Parathyroid adenoma (tissue), 2 donors: ENCODE results near the gene PTX3.

Source experiments
- H2AFZ ChIP-seq: fragments of 300-600 bp; sonication (generic); one replicate; pipeline ENCODE4 v1.7.0; 2017; ENCODE audit warnings: antibody characterized with exemption, mild to moderate bottlenecking
- H3K27ac ChIP-seq: fragments of 300-600 bp; sonication (generic); one replicate; pipeline ENCODE4 v1.7.0; 2017
- H3K27me3 ChIP-seq: fragments of 300-600 bp; sonication (generic); one replicate; pipeline ENCODE4 v1.7.0; 2017; ENCODE audit warnings: low read length; ENCODE audit not compliant: control insufficient read depth, insufficient read depth
- H3K36me3 ChIP-seq: fragments of 300-600 bp; sonication (generic); one replicate; pipeline ENCODE4 v1.7.0; 2017; ENCODE audit warnings: low read length; ENCODE audit not compliant: control insufficient read depth, insufficient read depth
- H3K4me1 ChIP-seq: fragments of 300-600 bp; sonication (generic); one replicate; pipeline ENCODE4 v1.7.0; 2017; ENCODE audit warnings: control low read depth
- H3K4me2 ChIP-seq: fragments of 300-600 bp; sonication (generic); one replicate; pipeline ENCODE4 v1.7.0; 2017; ENCODE audit warnings: low read length
- H3K4me3 ChIP-seq: fragments of 300-600 bp; sonication (generic); one replicate; pipeline ENCODE4 v1.7.0; 2017; ENCODE audit warnings: low read depth, low read length
- H3K79me2 ChIP-seq: fragments of 300-600 bp; sonication (generic); one replicate; pipeline ENCODE4 v1.7.0; 2017; ENCODE audit warnings: control low read depth
- H3K9ac ChIP-seq: fragments of 300-600 bp; sonication (generic); one replicate; pipeline ENCODE4 v1.7.0; 2017; ENCODE audit warnings: mild to moderate bottlenecking
- H3K9me3 ChIP-seq: fragments of 300-600 bp; sonication (generic); one replicate; pipeline ENCODE4 v1.7.0; 2017; ENCODE audit warnings: low read length; ENCODE audit not compliant: control insufficient read depth
- CTCF ChIP-seq: fragments of 300-600 bp; sonication (generic); IDR thresholded peaks from one replicate; pipeline ENCODE4 v1.7.0; 2017; ENCODE audit warnings: antibody characterized with exemption, mild to moderate bottlenecking
- donor health status: primary hyperparathyroidism.

Gene PTX3

GRCh38 chr3:157464321-157464720 is 27.7 kb downstream of the PTX3 start:
- H3K4me2 ChIP-seq, result no peak overlapping the region
- H3K4me3 ChIP-seq, result no peak overlapping the region
- H3K27ac ChIP-seq, result no peak overlapping the region
- H2AFZ ChIP-seq, result no peak overlapping the region
- H3K9me3 ChIP-seq, result no peaks in the 10 kb centered on the region
- no peaks in the 10 kb centered on the region for H3K79me2 ChIP-seq
- no peaks in the 10 kb centered on the region for H3K27me3 ChIP-seq
- no peaks in the 10 kb centered on the region for H3K4me1 ChIP-seq
- no peak overlapping the region for H3K9ac ChIP-seq
- H3K36me3 ChIP-seq, result no peaks in the 10 kb centered on the region
- no peak for TF ChIP-seq CTCF

GRCh38 chr3:157465741-157466140 is 29.1 kb downstream of the PTX3 start:
- no peak overlapping the region for H3K4me2 ChIP-seq
- no peaks in the 10 kb centered on the region for H3K4me1 ChIP-seq
- no peaks in the 10 kb centered on the region for H3K9me3 ChIP-seq
- H3K9ac ChIP-seq, result no peak overlapping the region
- H3K79me2 ChIP-seq, result no peaks in the 10 kb centered on the region
- no peak for TF ChIP-seq CTCF
- no peaks in the 10 kb centered on the region for H3K27me3 ChIP-seq
- no peak overlapping the region for H3K4me3 ChIP-seq
- H3K36me3 ChIP-seq, result no peaks in the 10 kb centered on the region
- no peak overlapping the region for H3K27ac ChIP-seq
- H2AFZ ChIP-seq, result no peak overlapping the region

DNA sequence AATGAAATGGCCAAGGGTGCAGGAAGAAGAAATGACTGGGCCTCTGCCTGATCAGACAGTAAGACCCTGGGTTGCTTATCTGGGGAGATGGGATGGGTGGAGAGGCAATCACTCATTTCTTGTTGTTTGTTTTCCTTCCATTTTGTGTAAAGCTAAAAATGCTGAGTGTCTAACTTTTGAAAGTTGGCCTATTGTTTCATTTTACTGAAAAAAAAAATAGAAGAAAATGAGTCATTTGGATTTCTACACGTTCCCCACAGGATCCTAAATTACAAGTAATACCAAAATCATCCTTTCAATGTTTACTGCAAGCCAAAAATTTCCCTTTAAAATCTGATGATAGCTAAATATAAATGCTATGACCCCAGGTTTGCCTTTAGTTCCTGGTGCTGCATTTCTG is 30.6 kb downstream of the PTX3 start:
- no peak overlapping the region for H3K9ac ChIP-seq
- H3K27ac ChIP-seq, result no peak overlapping the region
- no peaks in the 10 kb centered on the region for H3K9me3 ChIP-seq
- no peak overlapping the region for H3K4me3 ChIP-seq
- no peaks in the 10 kb centered on the region for H3K4me1 ChIP-seq
- no peaks in the 10 kb centered on the region for H3K27me3 ChIP-seq
- H2AFZ ChIP-seq, result no peak overlapping the region
- TF ChIP-seq CTCF, result no peak
- H3K36me3 ChIP-seq, result no peaks in the 10 kb centered on the region
- no peak overlapping the region for H3K4me2 ChIP-seq
- no peaks in the 10 kb centered on the region for H3K79me2 ChIP-seq

DNA sequence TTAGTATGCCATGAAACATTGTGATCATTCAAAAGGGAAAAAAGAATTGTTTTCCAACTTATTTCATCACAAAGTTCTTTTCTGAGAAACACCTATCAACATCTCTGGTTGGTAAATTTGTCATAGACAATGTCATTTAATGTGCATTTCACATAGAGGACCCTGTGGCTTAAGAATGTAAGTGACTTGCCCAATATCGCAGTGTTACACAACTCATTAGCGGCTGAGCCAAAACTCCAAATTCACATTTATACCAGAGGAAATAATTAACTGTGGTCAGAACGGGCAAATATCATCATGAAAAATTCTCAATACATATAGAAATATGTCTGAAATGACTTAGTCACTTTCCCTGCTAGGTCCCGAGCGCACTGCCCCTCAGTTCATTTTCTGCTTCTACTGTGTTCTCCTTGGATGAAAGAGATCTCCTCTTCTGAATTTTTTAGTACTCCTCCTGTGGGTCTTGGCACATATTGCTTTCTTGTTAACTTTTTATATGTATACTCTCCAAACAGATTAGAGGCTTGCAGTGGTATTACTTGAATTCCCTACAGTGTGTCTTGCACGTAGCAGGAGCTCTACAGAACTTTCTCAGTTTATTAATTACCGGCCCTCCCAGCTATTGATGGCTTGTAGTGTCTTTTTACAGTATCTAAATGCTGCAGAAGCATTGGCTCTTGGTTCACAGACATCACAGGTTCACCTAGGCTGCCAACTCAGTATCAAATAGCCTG is 33.1 kb downstream of the PTX3 start:
- H3K79me2 ChIP-seq, result no peaks in the 10 kb centered on the region
- H3K36me3 ChIP-seq, result no peaks in the 10 kb centered on the region
- H2AFZ ChIP-seq, result no peak overlapping the region
- H3K4me3 ChIP-seq, result no peak overlapping the region
- no peaks in the 10 kb centered on the region for H3K27me3 ChIP-seq
- no peaks in the 10 kb centered on the region for H3K9me3 ChIP-seq
- no peak overlapping the region for H3K4me2 ChIP-seq
- TF ChIP-seq CTCF, result no peak
- no peak overlapping the region for H3K9ac ChIP-seq
- H3K4me1 ChIP-seq, result no peaks in the 10 kb centered on the region
- no peak overlapping the region for H3K27ac ChIP-seq

- H3K36me3 ChIP-seq, result no peaks in the 10 kb centered on the region
- no peak overlapping the region for H3K27ac ChIP-seq
- no peaks in the 10 kb centered on the region for H3K4me1 ChIP-seq
- no peaks in the 10 kb centered on the region for H3K79me2 ChIP-seq
- H3K4me2 ChIP-seq, result no peak overlapping the region
- TF ChIP-seq CTCF, result no peak
- H3K4me3 ChIP-seq, result no peak overlapping the region
- no peak overlapping the region for H2AFZ ChIP-seq
- H3K9ac ChIP-seq, result no peak overlapping the region
- H3K27me3 ChIP-seq, result no peaks in the 10 kb centered on the region
- no peaks in the 10 kb centered on the region for H3K9me3 ChIP-seq
Observed at GRCh38 chr3:157471064-157471463, 34.4 kb downstream of the PTX3 start.
